Liver (tissue), 9 donors: Measurements from ENCODE around the gene SEC14L5. TPM values are rescaled to one million over a fixed set of nuclear protein-coding genes. Genes with fewer than 3 reads are reported as not detected.

Source experiments
- DNase-seq: peaks from one replicate; pipeline ENCODE4 v3.0.0-alpha.2; 2017; ENCODE audit warnings: low spot score
- H3K27ac ChIP-seq, 2 donors: one replicate each; pipeline ENCODE4 v1.7.0; 2013; ENCODE audit warnings: inconsistent platforms in 2 of 2, low read length in 2 of 2, control low read depth in 1 of 2, low read depth in 1 of 2, mild to moderate bottlenecking in 1 of 2
- H3K27me3 ChIP-seq, 4 donors: one replicate each; pipeline versions ENCODE4 v1.6.1 to v1.7.0; 2013; ENCODE audit warnings: low read length in 3 of 4, inconsistent platforms in 1 of 4, mild to moderate bottlenecking in 1 of 4, moderate library complexity in 1 of 4; ENCODE audit not compliant: control insufficient read depth in 4 of 4, insufficient read depth in 4 of 4
- H3K36me3 ChIP-seq, 4 donors: one replicate each; pipeline versions ENCODE4 v1.6.1 to v1.7.0; 2013; ENCODE audit warnings: low read length in 3 of 4, mild to moderate bottlenecking in 3 of 4, low read depth in 1 of 4, moderate library complexity in 1 of 4; ENCODE audit not compliant: control insufficient read depth in 4 of 4, insufficient read depth in 3 of 4
- H3K4me1 ChIP-seq, 4 donors: one replicate each; pipeline versions ENCODE4 v1.6.1 to v1.7.0; 2013; ENCODE audit warnings: low read length in 3 of 4, mild to moderate bottlenecking in 3 of 4, moderate library complexity in 1 of 4; ENCODE audit not compliant: control insufficient read depth in 4 of 4, insufficient read depth in 4 of 4
- H3K4me3 ChIP-seq, 3 donors: one replicate each; pipeline versions ENCODE4 v1.6.1 to v1.7.0; 2013; ENCODE audit warnings: low read length in 3 of 3, control low read depth in 1 of 3, low read depth in 1 of 3, mild to moderate bottlenecking in 1 of 3
- H3K9ac ChIP-seq, 2 donors: one replicate each; pipeline ENCODE4 v1.7.0; 2013; ENCODE audit warnings: low read length in 2 of 2, mild to moderate bottlenecking in 2 of 2, moderate library complexity in 2 of 2, control low read depth in 1 of 2, low read depth in 1 of 2
- H3K9me3 ChIP-seq, 4 donors: one replicate each; pipeline versions ENCODE4 v1.6.1 to v1.7.0; 2013; ENCODE audit warnings: low read length in 3 of 4; ENCODE audit not compliant: control insufficient read depth in 4 of 4
- CTCF ChIP-seq: fragments of 150-350 bp; IDR thresholded peaks from 2 replicates; pipeline ENCODE4 v1.5.1; 2017; ENCODE audit warnings: improper control_type of control experiment, low read depth, low read length; ENCODE audit not compliant: missing input control
- EGR1 ChIP-seq, 2 donors: IDR thresholded peaks; 2 replicates each; pipeline ENCODE4 v1.6.1; 2016 to 2018; ENCODE audit warnings: antibody characterized with exemption in 2 of 2, low read depth in 2 of 2
- FOXA1 ChIP-seq: IDR thresholded peaks from 2 replicates; pipeline ENCODE4 v1.6.1; 2016; ENCODE audit warnings: antibody characterized with exemption
- FOXA2 ChIP-seq: IDR thresholded peaks from 2 replicates; pipeline ENCODE4 v1.6.1; 2016; ENCODE audit warnings: antibody characterized with exemption
- GABPA ChIP-seq, 2 donors: IDR thresholded peaks in 1 of 2; conservative IDR thresholded peaks in 1 of 2; 2 replicates each; pipeline ENCODE4 v1.6.1; 2016; ENCODE audit warnings: antibody characterized with exemption in 2 of 2, mild to moderate bottlenecking in 1 of 2, moderate library complexity in 1 of 2
- HNF4A ChIP-seq, 2 donors: conservative IDR thresholded peaks; 2 replicates each; pipeline ENCODE4 v1.6.1; 2016; ENCODE audit warnings: antibody characterized with exemption in 2 of 2, mild to moderate bottlenecking in 2 of 2
- HNF4G ChIP-seq: IDR thresholded peaks from 2 replicates; pipeline ENCODE4 v1.6.1; 2016; ENCODE audit warnings: antibody characterized with exemption
- JUND ChIP-seq, 2 donors: IDR thresholded peaks; 2 replicates each; pipeline ENCODE4 v1.6.1; 2016; ENCODE audit warnings: antibody characterized with exemption in 2 of 2
- MAX ChIP-seq: IDR thresholded peaks from 2 replicates; pipeline ENCODE4 v1.6.1; 2016; ENCODE audit warnings: antibody characterized with exemption
- NR2F2 ChIP-seq: IDR thresholded peaks from 2 replicates; pipeline ENCODE4 v1.6.1; 2016; ENCODE audit warnings: antibody characterized with exemption
- RAD21 ChIP-seq, 2 donors: IDR thresholded peaks; 2 replicates each; pipeline ENCODE4 v1.6.1; 2016; ENCODE audit warnings: antibody characterized with exemption in 2 of 2, mild to moderate bottlenecking in 2 of 2
- REST ChIP-seq: IDR thresholded peaks from 2 replicates; pipeline ENCODE4 v1.6.1; 2016; ENCODE audit warnings: antibody characterized with exemption, mild to moderate bottlenecking
- RXRA ChIP-seq, 2 donors: IDR thresholded peaks; 2 replicates each; pipeline ENCODE4 v1.6.1; 2017 to 2018; ENCODE audit warnings: antibody characterized with exemption in 2 of 2, mild to moderate bottlenecking in 1 of 2
- SP1 ChIP-seq: IDR thresholded peaks from 2 replicates; pipeline ENCODE4 v1.6.1; 2018; ENCODE audit warnings: antibody characterized with exemption, mild to moderate bottlenecking
- WGBS: extraction: QIAGEN DNeasy Blood & Tissue Kit; methylation state at CpG from one replicate; pipeline ENCODE4 v1.1.7; 2013; 5-methylcytosine and 5-hydroxymethylcytosine counted together
- polyA plus RNA-seq, 2 donors: library from polyadenylated mRNA; stranded (reverse) in 1 of 2; unstranded in 1 of 2; fragments of 200-250 nt in 1 of 2; fragments of >200 nt in 1 of 2; fragmentation: Nextera tagmentation in 1 of 2; extraction: Ambion mirVana in 1 of 2; gene quantifications; one replicate each; pipeline versions ENCODE4 v1.2.1 to v1.2.3, GENCODE V29; 2013 to 2015
- total RNA-seq, 2 donors: library from RNA; depleted of rRNA; stranded (reverse); fragments of >200 nt; gene quantifications; one replicate each; pipeline ENCODE4 v1.2.3, GENCODE V29; 2014
- donor health status: healthy.
- donor health status: healthy.
- donor health status: healthy.
- donor health status: healthy.
- donor health status: healthy.

The SEC14L5 gene
- total and polyA plus RNA-seq, 4 donors, result 0.03 to 0.65 (median 0.12) TPM

- DNase-seq, result no peak
- Histone ChIP-seq H3K36me3 (no peaks in the 10 kb centered on the region), H3K9ac (no peak overlapping the region), H3K27me3 (no peaks in the 10 kb centered on the region), H3K27ac (no peak overlapping the region), H3K4me3 (no peak overlapping the region), H3K9me3 (no peaks in the 10 kb centered on the region), H3K4me1 (no peaks in the 10 kb centered on the region)
- 79% methylated on average over 12 of the region's 12 CpGs for WGBS
- TF ChIP-seq RAD21 (IDR thresholded peaks at IDR 0.05), result no peak
- no peak for TF ChIP-seq REST
- TF ChIP-seq FOXA1, result no peak
- no peak for TF ChIP-seq JUND (IDR thresholded peaks at IDR 0.05)
- TF ChIP-seq CTCF, result no peak
- TF ChIP-seq FOXA2, result no peak
- TF ChIP-seq EGR1 (IDR thresholded peaks at IDR 0.05; ENCODE audit: low read depth in 2 of 2), result no peak
Measured at GRCh38 chr16:5041600-5042133, 83.5 kb downstream of the SEC14L5 start.

- no peaks in the 10 kb centered on the region for H3K36me3 ChIP-seq
Measured at GRCh38 chr16:5042574-5043171, 84.5 kb downstream of the SEC14L5 start.

GRCh38 chr16:5044011-5044540, 85.9 kb downstream of the SEC14L5 start:
- WGBS, result 95% methylated on average over 8 of the region's 8 CpGs
- H3K27me3 ChIP-seq, result no peaks in the 10 kb centered on the region
- H3K27ac ChIP-seq, result no peak overlapping the region
- no peaks in the 10 kb centered on the region for H3K9me3 ChIP-seq
- no peaks in the 10 kb centered on the region for H3K36me3 ChIP-seq
- H3K9ac ChIP-seq, result no peak overlapping the region
- TF ChIP-seq RXRA (IDR thresholded peaks at IDR 0.05) (no peak), CTCF (no peak), RAD21 (IDR thresholded peaks at IDR 0.05) (no peak), GABPA (IDR thresholded peaks at IDR 0.05 in 1 of 2, conservative IDR thresholded peaks at IDR 0.05 in 1 of 2) (no peak), HNF4A (conservative IDR thresholded peaks at IDR 0.05) (no peak), MAX (no peak), SP1 (no peak), NR2F2 (no peak), JUND (IDR thresholded peaks at IDR 0.05) (no peak), HNF4G (no peak)
- H3K4me1 ChIP-seq, result no peaks in the 10 kb centered on the region
- no peak overlapping the region for H3K4me3 ChIP-seq
- no peak for DNase-seq

More at GRCh38 chr16:5042574-5043171, 84.5 kb downstream of the SEC14L5 start:
- H3K4me3 ChIP-seq, result no peak overlapping the region
- H3K4me1 ChIP-seq, result no peaks in the 10 kb centered on the region
- no peaks in the 10 kb centered on the region for H3K9me3 ChIP-seq
- no peak overlapping the region for H3K27ac ChIP-seq
- H3K27me3 ChIP-seq, result no peaks in the 10 kb centered on the region
- TF ChIP-seq HNF4A (conservative IDR thresholded peaks at IDR 0.05) (no peak), SP1 (no peak), FOXA1 (no peak)
- no peak for DNase-seq
- WGBS, result 81% methylated on average over 14 of the region's 14 CpGs
- no peak overlapping the region for H3K9ac ChIP-seq
